ENCODE data around the gene GABRG3.

DNA sequence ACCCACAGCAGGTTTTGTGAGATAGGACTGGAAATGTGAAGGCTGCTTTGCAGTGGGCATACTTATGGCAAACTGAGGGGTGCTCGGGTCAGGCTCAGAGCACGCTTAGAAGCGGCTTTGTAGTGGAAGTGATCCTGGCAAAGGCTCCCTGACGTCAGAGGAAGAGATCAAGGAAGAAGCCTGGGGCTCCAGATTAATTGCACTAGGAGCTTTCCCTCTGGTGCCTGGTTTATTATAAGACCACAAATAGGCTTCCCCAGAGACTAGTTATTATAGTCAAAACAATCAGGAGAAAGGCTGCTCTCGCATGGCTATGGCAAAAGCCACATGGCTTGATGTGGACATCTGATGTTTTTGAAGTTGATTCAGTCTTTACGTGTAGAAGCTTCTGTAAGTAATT lies 515.1 kb downstream of the GABRG3 start:
- TF ChIP-seq, protein P1, sequence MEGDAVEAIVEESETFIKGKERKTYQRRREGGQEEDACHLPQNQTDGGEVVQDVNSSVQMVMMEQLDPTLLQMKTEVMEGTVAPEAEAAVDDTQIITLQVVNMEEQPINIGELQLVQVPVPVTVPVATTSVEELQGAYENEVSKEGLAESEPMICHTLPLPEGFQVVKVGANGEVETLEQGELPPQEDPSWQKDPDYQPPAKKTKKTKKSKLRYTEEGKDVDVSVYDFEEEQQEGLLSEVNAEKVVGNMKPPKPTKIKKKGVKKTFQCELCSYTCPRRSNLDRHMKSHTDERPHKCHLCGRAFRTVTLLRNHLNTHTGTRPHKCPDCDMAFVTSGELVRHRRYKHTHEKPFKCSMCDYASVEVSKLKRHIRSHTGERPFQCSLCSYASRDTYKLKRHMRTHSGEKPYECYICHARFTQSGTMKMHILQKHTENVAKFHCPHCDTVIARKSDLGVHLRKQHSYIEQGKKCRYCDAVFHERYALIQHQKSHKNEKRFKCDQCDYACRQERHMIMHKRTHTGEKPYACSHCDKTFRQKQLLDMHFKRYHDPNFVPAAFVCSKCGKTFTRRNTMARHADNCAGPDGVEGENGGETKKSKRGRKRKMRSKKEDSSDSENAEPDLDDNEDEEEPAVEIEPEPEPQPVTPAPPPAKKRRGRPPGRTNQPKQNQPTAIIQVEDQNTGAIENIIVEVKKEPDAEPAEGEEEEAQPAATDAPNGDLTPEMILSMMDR (optimal IDR thresholded peaks at IDR 0.05 in 1 of 3, IDR thresholded peaks at IDR 0.05 in 1 of 3, conservative IDR thresholded peaks at IDR 0.05 in 1 of 3; ENCODE audit: extremely low read depth in 1 of 3, insufficient read depth in 2 of 3, low read length in 3 of 3) = no peak
- TF ChIP-seq EZH2 (IDR thresholded peaks at IDR 0.05; ENCODE audit: low read length) = no peak
